HG02588 (cell line): ENCODE measurements around the gene H2BW1.
"Not testable (repeated sequence)": the region's sequence is repeated elsewhere in the genome, so short reads cannot be mapped to it uniquely, and the experiment has no call there.

Experiments
- ATAC-seq: cut with Tn5 transposase; IDR thresholded peaks from one replicate; pipeline ENCODE4 v1.9.1; 2021; ENCODE audit warnings: mild to moderate bottlenecking, moderate library complexity; ENCODE audit not compliant: unreplicated experiment

The H2BW1 gene

GRCh38 chrX:104013606-104014005 lies at the start of gene H2BW1:
TSS of gene H2BW1 (minus strand) at chrX:104013708. CDS start at chrX:104013576, 132 bp downstream.
- ATAC-seq, result no peak

- not testable (repeated sequence) for ATAC-seq
Measured at GRCh38 chrX:104062636-104063035, 49.1 kb upstream of the H2BW1 start.

DNA sequence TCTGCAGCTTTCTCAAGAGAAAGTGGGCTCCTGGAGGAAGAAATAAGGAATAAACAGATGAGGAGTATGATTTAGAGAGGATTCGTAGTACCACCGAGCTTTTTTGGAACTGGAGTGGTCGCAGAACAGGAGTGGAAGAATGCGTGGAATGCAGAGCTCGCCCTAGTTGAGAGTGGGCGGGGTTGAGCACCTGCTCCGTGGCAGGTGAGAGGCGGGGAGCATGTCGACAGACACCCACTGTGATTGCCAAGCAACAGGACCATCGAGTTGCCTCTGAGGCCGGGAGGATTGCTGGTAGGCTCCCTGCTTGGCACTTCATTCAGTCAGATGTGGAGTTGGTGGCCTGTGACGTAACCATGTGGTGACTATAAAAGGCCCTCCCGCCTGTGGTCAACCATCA lies 41.4 kb upstream of the H2BW1 start:
- ATAC-seq, result not testable (repeated sequence)

- ATAC-seq, result no peak
Measured at GRCh38 chrX:104047171-104047570, 33.7 kb upstream of the H2BW1 start.

- ATAC-seq, result no peak
Measured at GRCh38 chrX:104045642-104046041, 32.1 kb upstream of the H2BW1 start.

DNA sequence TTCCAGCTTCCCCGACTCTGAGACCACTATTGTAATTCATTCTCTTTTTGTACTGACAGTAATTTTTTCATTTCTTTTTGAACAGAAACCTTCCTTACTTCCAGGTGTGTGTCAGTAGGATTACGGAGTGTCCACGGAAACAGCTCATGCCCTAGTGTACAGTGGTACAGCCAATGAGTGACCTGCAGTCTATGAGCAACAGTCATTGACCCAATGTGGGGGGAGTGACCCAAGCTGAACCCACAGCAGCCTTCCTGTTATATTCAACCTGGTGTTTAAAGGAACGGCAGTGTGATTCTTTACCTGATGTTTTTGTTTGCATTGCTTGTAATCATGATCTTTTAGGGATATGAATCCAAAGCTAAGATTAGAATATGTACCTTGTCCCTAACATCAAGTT lies 27.5 kb upstream of the H2BW1 start:
- no peak for ATAC-seq

DNA sequence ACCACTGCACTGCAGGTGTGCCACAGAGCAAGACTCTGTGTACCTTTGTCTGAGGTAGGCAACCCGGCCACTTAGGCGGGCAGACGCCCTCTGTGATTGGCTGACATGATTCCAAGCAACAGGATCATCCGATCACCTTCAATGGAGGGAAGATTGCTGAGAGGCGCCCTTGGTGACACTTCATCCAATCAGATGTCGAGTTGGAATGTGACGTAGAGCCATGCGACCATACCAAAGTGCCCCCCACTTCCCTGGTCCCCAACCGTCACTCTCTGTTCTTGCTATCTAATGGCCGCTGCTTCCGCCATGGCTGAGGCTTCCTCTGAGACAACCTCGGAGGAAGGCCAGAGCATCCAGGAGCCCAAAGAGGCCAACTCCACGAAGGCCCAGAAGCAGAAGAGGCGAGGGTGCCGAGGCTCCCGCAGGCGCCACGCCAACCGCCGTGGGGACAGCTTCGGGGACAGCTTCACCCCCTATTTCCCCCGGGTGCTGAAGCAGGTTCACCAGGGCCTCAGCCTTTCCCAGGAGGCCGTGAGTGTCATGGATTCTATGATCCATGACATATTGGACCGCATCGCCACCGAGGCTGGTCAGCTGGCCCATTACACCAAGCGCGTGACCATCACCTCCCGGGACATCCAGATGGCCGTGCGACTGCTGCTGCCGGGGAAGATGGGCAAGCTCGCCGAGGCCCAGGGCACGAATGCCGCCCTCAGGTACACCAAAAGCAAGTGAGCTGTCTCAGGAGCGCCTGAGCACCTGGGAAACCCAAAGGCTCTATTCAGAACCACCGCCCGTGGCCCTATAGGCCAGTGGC lies 26.4 kb upstream of the H2BW1 start, which contains the start of gene H2BW2:
H2BW2 (plus strand) TSS at position 268 of the 817 bp plus-strand sequence; CDS start at position 307, 39 bp downstream.
- ATAC-seq, result no peak

DNA sequence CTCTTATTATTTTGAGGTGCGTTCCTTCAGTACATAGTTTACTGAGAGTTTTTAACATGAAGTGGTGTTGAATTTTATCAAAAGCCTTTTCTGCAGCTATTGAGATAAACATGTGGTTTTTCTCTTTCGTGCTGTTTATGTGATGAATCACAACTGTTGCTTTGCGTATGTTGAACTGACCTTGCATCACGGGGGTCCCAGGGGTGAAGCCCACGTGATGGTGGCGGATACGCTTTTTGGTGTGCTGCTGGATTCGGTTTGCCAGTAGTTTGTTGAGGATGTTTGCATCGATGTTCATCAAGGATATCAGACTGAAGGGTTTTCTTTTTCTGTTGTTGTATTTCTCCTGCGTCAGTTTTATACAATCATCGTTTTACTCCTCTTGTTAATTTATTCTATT lies 4.6 kb upstream of the H2BW1 start:
- no peak for ATAC-seq

GRCh38 chrX:104015576-104015975 lies 2.1 kb upstream of the H2BW1 start:
- not testable (repeated sequence) for ATAC-seq

- ATAC-seq, result no peak
Measured at GRCh38 chrX:104013158-104013557, 350 bp downstream of the H2BW1 start.

DNA sequence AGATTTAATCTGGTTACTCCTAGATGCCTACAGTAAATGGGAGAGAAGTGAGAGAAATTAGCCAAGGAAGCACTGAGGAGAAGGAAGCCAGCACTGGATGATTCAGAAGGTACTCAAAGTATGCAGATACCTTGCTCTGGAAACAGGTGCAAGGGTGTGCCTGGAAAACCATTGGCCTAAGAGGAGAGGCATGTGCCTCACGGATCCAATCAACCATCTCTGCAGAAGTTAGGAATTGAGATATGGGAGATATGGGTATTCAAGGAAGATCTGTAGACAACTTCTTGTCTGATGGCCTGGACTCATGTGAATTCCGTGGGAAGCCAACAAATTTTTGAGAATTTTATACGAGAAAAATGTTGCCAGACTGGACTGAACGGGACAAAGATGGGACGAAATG lies 4.7 kb downstream of the H2BW1 start:
- no peak for ATAC-seq

DNA sequence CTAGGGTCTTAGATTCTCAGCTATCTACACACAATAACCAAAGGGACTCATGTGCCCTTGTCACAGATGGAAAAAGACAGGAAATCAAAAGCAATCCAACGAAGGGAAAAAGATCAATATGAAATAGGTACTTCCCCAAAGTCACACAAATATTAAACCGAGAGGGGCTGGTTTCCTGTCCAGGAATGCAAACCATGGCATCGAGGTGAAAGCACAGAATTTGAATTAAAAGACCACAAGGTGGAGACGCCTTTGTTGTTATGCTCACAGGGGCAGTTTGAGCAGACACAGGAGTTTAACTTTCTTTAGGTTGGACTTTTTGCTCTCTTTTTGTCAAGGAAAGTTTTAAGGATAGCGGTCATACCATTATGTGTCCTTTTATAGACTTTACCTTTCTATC lies 14.3 kb downstream of the H2BW1 start:
- ATAC-seq, result peak; percentile 75

- not testable (repeated sequence) for ATAC-seq
Measured at GRCh38 chrX:103983508-103983907, 30.0 kb downstream of the H2BW1 start.

- peak; percentile 99 for ATAC-seq
Measured at GRCh38 chrX:103962411-103963278, 50.9 kb downstream of the H2BW1 start, which contains the start of gene TMSB15B. TSS of gene TMSB15B (plus strand) at chrX:103962627.
